Parathyroid adenoma (tissue), 2 donors: ENCODE results near the gene ULK4.
A peak's percentile ranks its signal among the peaks of the same experiment; 100 is the strongest.

Source experiments
- H2AFZ ChIP-seq: fragments of 300-600 bp; sonication (generic); one replicate; pipeline ENCODE4 v1.7.0; 2017; ENCODE audit warnings: antibody characterized with exemption, mild to moderate bottlenecking
- H3K27ac ChIP-seq: fragments of 300-600 bp; sonication (generic); one replicate; pipeline ENCODE4 v1.7.0; 2017
- H3K27me3 ChIP-seq: fragments of 300-600 bp; sonication (generic); one replicate; pipeline ENCODE4 v1.7.0; 2017; ENCODE audit warnings: low read length; ENCODE audit not compliant: control insufficient read depth, insufficient read depth
- H3K36me3 ChIP-seq: fragments of 300-600 bp; sonication (generic); one replicate; pipeline ENCODE4 v1.7.0; 2017; ENCODE audit warnings: low read length; ENCODE audit not compliant: control insufficient read depth, insufficient read depth
- H3K4me1 ChIP-seq: fragments of 300-600 bp; sonication (generic); one replicate; pipeline ENCODE4 v1.7.0; 2017; ENCODE audit warnings: control low read depth
- H3K4me2 ChIP-seq: fragments of 300-600 bp; sonication (generic); one replicate; pipeline ENCODE4 v1.7.0; 2017; ENCODE audit warnings: low read length
- H3K4me3 ChIP-seq: fragments of 300-600 bp; sonication (generic); one replicate; pipeline ENCODE4 v1.7.0; 2017; ENCODE audit warnings: low read depth, low read length
- H3K79me2 ChIP-seq: fragments of 300-600 bp; sonication (generic); one replicate; pipeline ENCODE4 v1.7.0; 2017; ENCODE audit warnings: control low read depth
- H3K9ac ChIP-seq: fragments of 300-600 bp; sonication (generic); one replicate; pipeline ENCODE4 v1.7.0; 2017; ENCODE audit warnings: mild to moderate bottlenecking
- H3K9me3 ChIP-seq: fragments of 300-600 bp; sonication (generic); one replicate; pipeline ENCODE4 v1.7.0; 2017; ENCODE audit warnings: low read length; ENCODE audit not compliant: control insufficient read depth
- CTCF ChIP-seq: fragments of 300-600 bp; sonication (generic); IDR thresholded peaks from one replicate; pipeline ENCODE4 v1.7.0; 2017; ENCODE audit warnings: antibody characterized with exemption, mild to moderate bottlenecking
- donor health status: primary hyperparathyroidism.

Gene ULK4

DNA sequence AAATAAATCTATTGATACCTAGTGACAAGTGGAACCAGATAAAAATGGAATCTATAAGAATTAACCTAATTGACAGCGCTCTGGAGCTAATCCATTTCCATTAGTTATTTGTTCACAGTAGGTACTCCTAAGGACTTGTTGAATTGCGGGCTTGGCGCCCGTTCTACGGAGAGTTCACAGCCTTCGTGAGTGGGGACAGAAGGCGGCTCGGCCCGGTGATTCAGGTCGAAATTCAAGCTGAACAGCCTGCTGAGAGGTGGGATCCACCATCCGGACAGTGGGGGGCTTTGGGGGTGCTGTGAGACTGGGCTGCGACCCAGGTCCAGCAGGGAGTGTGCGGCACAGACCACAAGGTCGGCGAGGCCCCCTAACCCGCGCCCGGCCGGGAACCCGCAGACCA, 763.4 kb downstream of the ULK4 start:
- no peaks in the 10 kb centered on the region for H3K27me3 ChIP-seq
- H3K4me3 ChIP-seq: peak overlapping the region; percentile 89
- no peaks in the 10 kb centered on the region for H3K36me3 ChIP-seq
- no peaks in the 10 kb centered on the region for H3K9me3 ChIP-seq
- H3K27ac ChIP-seq: peak overlapping the region; percentile 93
- H3K4me1 ChIP-seq: peaks cover 11% of the 10 kb centered on the region
- H2AFZ ChIP-seq: peak overlapping the region; percentile 98
- H3K9ac ChIP-seq: peak overlapping the region; percentile 97
- H3K4me2 ChIP-seq: peak overlapping the region; percentile 77
- TF ChIP-seq CTCF: no peak
- peaks cover 26% of the 10 kb centered on the region for H3K79me2 ChIP-seq

- Histone ChIP-seq H3K4me1 (peaks cover 11% of the 10 kb centered on the region), H3K4me3 (no peak overlapping the region), H3K27me3 (no peaks in the 10 kb centered on the region), H3K36me3 (no peaks in the 10 kb centered on the region), H2AFZ (no peak overlapping the region), H3K27ac (no peak overlapping the region), H3K79me2 (peaks cover 22% of the 10 kb centered on the region), H3K9ac (no peak overlapping the region), H3K4me2 (no peak overlapping the region), H3K9me3 (no peaks in the 10 kb centered on the region)
- TF ChIP-seq CTCF: no peak
Observed at GRCh38 chr3:41198046-41198445, 763.9 kb downstream of the ULK4 start.
